D721Med (cell line): ENCODE results near the gene ABCC11.
"Not testable (repeated sequence)": the region's sequence is repeated elsewhere in the genome, so short reads cannot be mapped to it uniquely, and the experiment has no call there.

ENCODE experiments used
- DNase-seq: peaks from one replicate; pipeline ENCODE4 v3.0.0; 2011; ENCODE audit warnings: low spot score; ENCODE audit not compliant: insufficient read length
- FAIRE-seq: peaks from 2 replicates; lab custom pipeline; 2011; peaks lifted over from hg19 to GRCh38; lab: Jason Lieb, UNC
- CTCF ChIP-seq: IDR thresholded peaks from 2 replicates; pipeline ENCODE4 v1.5.1; 2012; ENCODE audit warnings: mild to moderate bottlenecking, control low read depth; ENCODE audit not compliant: insufficient read depth; ENCODE audit errors: missing control alignments

Gene ABCC11

GRCh38 chr16:48250520-48251278 is 3.4 kb upstream of the ABCC11 start:
- FAIRE-seq = no peak
- DNase-seq = no peak
- no peak for TF ChIP-seq CTCF

- TF ChIP-seq CTCF = no peak
- DNase-seq (no peak), FAIRE-seq (no peak)
Observed at GRCh38 chr16:48246066-48246465, 1.3 kb downstream of the ABCC11 start.

GRCh38 chr16:48244863-48245195 is 2.5 kb downstream of the ABCC11 start:
- DNase-seq (no peak), FAIRE-seq (no peak)
- no peak for TF ChIP-seq CTCF

GRCh38 chr16:48244080-48244862 is 3.1 kb downstream of the ABCC11 start, which contains the start of gene LONP2:
Gene LONP2, plus strand, starts transcription at chr16:48244300. Its CDS starts 89 bp downstream, at chr16:48244389.
- TF ChIP-seq CTCF = no peak
- DNase-seq (peak; percentile 41), FAIRE-seq (no peak)

- DNase-seq, FAIRE-seq: not testable (repeated sequence)
Observed at GRCh38 chr16:48240147-48240546, 7.2 kb downstream of the ABCC11 start.

GRCh38 chr16:48236286-48236685 is 11.1 kb downstream of the ABCC11 start:
- DNase-seq = no peak
- no peak for TF ChIP-seq CTCF
- no peak for FAIRE-seq

- TF ChIP-seq CTCF = no peak
- no peak for FAIRE-seq
- DNase-seq = no peak
Observed at GRCh38 chr16:48235556-48236136, 11.7 kb downstream of the ABCC11 start.
